Type B pancreatic cell (in vitro differentiated cells): Measurements from ENCODE around the gene MINDY4B. TPM values are rescaled to one million over a fixed set of nuclear protein-coding genes. Genes with fewer than 3 reads are reported as not detected.

ENCODE experiments used
- DNase-seq: peaks from one replicate; pipeline ENCODE4 v3.0.0; 2021; ENCODE audit warnings: mixed read lengths; ENCODE audit not compliant: unreplicated experiment; ENCODE audit errors: extremely low spot score
- H3K27ac Mint-ChIP-seq: 2 replicates; pipeline ENCODE4 v1.8.0; 2021; ENCODE audit warnings: mild to moderate bottlenecking, mixed read lengths
- H3K27me3 Mint-ChIP-seq: 2 replicates; pipeline ENCODE4 v1.8.0; 2021; ENCODE audit warnings: mixed read lengths
- H3K36me3 Mint-ChIP-seq: 2 replicates; pipeline ENCODE4 v1.8.0; 2021; ENCODE audit warnings: mixed read lengths
- H3K4me1 Mint-ChIP-seq: one replicate; pipeline ENCODE4 v1.8.0; 2021; ENCODE audit warnings: mixed read lengths; ENCODE audit not compliant: unreplicated experiment
- H3K4me3 Mint-ChIP-seq: 2 replicates; pipeline ENCODE4 v1.8.0; 2021; ENCODE audit warnings: mild to moderate bottlenecking, mixed read lengths
- H3K9me3 Mint-ChIP-seq: 2 replicates; pipeline ENCODE4 v1.8.0; 2021; ENCODE audit warnings: mixed read lengths
- total RNA-seq: library from RNA; stranded (reverse); gene quantifications from 2 replicates; pipeline ENCODE4 v1.2.1, GENCODE V29; 2021; ENCODE audit warnings: low replicate concordance
- TF ChIP-seq, protein P1 (sequence below): fragments of 200-600 bp; sonication (generic); conservative IDR thresholded peaks from 2 replicates; pipeline ENCODE4 v1.5.0; 2021; ENCODE audit warnings: antibody characterized with exemption, mild to moderate bottlenecking

The MINDY4B gene
- total RNA-seq, 1 donor from 2014 or later: not detected

DNA sequence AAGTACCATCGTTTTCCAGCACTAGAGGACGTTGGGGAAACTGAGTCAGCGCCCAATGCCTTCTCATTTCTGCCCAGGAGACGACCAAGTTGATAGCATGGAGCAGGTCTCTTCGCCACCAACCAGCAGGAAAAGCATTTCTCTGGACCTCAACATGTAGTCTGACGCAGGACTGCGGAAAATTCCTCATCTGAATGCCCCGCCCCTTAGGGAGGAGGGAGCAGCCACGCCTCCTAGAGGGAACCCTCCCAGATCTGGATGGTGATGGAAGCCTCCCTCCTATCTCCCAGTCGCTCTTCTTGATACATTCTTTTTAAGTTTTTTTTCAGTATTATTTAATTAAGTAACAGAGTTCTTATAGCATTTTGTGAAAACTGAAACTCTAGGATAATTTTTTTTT is 17.4 kb upstream of the MINDY4B start:
- H3K9me3 Mint-ChIP-seq: no peaks in the 10 kb centered on the region
- no peak overlapping the region for H3K27ac Mint-ChIP-seq
- TF ChIP-seq, protein P1, sequence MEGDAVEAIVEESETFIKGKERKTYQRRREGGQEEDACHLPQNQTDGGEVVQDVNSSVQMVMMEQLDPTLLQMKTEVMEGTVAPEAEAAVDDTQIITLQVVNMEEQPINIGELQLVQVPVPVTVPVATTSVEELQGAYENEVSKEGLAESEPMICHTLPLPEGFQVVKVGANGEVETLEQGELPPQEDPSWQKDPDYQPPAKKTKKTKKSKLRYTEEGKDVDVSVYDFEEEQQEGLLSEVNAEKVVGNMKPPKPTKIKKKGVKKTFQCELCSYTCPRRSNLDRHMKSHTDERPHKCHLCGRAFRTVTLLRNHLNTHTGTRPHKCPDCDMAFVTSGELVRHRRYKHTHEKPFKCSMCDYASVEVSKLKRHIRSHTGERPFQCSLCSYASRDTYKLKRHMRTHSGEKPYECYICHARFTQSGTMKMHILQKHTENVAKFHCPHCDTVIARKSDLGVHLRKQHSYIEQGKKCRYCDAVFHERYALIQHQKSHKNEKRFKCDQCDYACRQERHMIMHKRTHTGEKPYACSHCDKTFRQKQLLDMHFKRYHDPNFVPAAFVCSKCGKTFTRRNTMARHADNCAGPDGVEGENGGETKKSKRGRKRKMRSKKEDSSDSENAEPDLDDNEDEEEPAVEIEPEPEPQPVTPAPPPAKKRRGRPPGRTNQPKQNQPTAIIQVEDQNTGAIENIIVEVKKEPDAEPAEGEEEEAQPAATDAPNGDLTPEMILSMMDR: no peak
- no peaks in the 10 kb centered on the region for H3K4me1 Mint-ChIP-seq
- H3K27me3 Mint-ChIP-seq: peaks cover 13% of the 10 kb centered on the region
- DNase-seq: no peak
- no peaks in the 10 kb centered on the region for H3K36me3 Mint-ChIP-seq
- no peak overlapping the region for H3K4me3 Mint-ChIP-seq

DNA sequence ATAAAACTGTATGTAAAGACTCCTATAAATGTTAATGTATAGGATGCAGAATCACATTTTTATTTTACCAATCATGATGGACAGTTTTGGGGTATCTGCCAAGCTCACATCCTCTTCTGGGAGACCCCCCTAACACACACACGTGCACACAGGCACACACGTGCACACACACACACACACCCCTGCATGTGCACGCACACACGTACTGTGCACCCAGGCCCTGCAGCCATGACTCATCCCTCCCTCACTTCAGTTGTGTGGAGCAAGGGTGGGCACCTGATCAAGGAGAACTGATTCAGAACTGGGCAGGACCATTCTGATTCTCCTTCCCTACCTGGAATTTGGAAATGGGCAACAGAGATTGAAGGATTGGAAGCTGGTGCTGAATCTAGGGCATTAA is 16.0 kb upstream of the MINDY4B start:
- Mint-ChIP-seq H3K4me1 (no peaks in the 10 kb centered on the region), H3K4me3 (no peak overlapping the region), H3K36me3 (no peaks in the 10 kb centered on the region), H3K27ac (no peak overlapping the region), H3K9me3 (no peaks in the 10 kb centered on the region), H3K27me3 (peaks cover 12% of the 10 kb centered on the region)
- TF ChIP-seq, protein P1: no peak
- DNase-seq: no peak

DNA sequence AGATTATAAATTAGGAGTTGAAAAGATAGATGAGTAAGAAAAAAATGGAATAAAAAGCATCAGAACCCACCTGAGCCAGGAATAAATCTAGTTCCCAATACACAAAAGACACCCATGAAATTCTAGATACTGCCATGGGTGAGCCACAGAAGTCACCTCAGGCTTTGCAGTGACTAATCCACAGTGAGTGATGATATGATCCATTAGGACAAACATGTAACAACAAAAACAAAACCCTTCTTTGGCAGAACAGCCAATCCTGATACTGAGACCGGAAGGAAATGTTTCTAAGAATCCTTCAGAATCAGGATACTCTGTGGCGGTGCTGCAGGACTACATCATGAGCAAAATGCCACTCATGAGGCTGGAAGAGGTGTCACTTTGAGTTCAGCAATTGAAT is 15.0 kb upstream of the MINDY4B start:
- Mint-ChIP-seq H3K9me3 (no peaks in the 10 kb centered on the region), H3K36me3 (no peaks in the 10 kb centered on the region), H3K27me3 (peaks cover 7% of the 10 kb centered on the region), H3K27ac (no peak overlapping the region), H3K4me1 (no peaks in the 10 kb centered on the region), H3K4me3 (no peak overlapping the region)
- DNase-seq: no peak
- TF ChIP-seq, protein P1: no peak

DNA sequence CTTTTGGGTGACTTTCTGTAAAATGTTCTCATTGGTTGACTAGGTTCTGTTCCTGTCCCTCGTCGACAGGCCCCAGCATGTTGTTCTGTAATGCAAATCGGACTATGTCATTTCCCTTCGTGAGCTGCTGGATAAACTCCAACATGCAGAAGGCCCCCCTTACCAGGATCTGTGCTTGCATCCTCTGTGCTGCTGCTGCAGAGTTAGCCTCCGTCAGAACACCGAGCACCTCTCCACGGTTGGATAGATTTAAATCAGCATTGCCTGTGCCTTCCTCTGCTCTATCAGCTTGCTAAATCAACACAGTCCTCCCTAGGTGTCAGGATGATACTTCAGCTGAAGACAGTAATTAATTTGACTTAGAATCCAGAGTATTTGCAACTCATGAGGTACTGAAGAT is 12.7 kb upstream of the MINDY4B start:
- TF ChIP-seq, protein P1: no peak
- H3K4me3 Mint-ChIP-seq: no peak overlapping the region
- no peak overlapping the region for H3K27ac Mint-ChIP-seq

DNA sequence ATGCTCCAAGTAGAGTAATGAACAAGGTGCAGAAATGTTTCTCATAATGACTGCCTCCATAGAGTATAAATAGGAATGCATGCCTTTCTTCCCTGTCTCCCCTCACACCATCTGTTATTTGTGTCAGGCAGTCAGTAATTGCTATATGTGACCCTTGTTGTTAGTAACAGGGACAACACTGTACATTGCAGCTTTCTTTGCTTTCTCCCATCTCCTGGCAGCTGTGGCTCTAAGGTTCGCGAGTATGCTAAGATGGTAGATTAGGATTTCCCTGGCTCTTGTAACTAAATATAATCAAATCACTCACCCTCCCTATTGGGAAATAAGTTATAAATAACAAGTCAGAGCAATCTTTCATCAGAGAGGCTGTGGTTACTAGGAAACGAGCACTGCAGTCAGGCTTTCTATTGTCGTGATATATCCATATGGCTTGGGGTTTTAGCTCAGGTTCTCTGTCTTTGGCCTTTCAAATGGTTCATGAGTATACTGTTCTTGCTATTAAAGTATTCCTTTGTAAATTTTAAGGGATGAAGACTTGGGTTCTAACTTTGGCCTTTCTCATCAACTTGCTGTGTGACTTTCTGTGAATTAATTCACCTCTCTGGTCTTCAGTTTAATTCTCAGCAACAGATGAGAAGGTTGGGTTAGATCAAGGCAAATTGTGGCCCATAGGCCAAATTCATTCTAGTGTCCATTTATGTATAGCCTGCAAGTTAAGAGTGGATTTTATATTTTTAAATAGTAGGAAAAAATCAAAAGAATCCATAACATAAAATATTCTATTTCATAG is 8.1 kb upstream of the MINDY4B start:
- Mint-ChIP-seq H3K36me3 (no peaks in the 10 kb centered on the region), H3K27me3 (peaks cover 16% of the 10 kb centered on the region)

More for the DNA sequence above, 12.7 kb upstream of the MINDY4B start:
- Mint-ChIP-seq H3K9me3 (no peaks in the 10 kb centered on the region), H3K27me3 (no peaks in the 10 kb centered on the region), H3K36me3 (no peaks in the 10 kb centered on the region), H3K4me1 (no peaks in the 10 kb centered on the region)
- DNase-seq: no peak

More for the DNA sequence above, 8.1 kb upstream of the MINDY4B start:
- Mint-ChIP-seq H3K27ac (no peak overlapping the region), H3K4me1 (no peaks in the 10 kb centered on the region), H3K9me3 (no peaks in the 10 kb centered on the region), H3K4me3 (no peak overlapping the region)
- TF ChIP-seq, protein P1: no peak
- no peak for DNase-seq
